IMR-90 (cell line): ENCODE data around the gene CUBN. TPM values are rescaled to one million over a fixed set of nuclear protein-coding genes. Genes with fewer than 3 reads are reported as not detected.

Source experiments
- ATAC-seq: fragments of 200-7000 bp; cut with Tn5 transposase; 2 replicates; pipeline ENCODE4 v1.9.1; 2020; ENCODE audit warnings: low read depth, mild to moderate bottlenecking, moderate library complexity
- BruUV-seq: library from RNA; stranded (reverse); fragments of 400-500 nt; replicated peaks from 2 replicates; lab custom pipeline; 2021; lab: Mats Ljungman, UMichigan
- CTCF ChIA-PET: fragments of 300-600 bp; formaldehyde crosslinking; extraction: SDS; loops from one replicate; lab custom pipeline; 2021; ENCODE audit warnings: antibody characterized with exemption; lab: Yijun Ruan, JAX
- POLR2A ChIA-PET: fragments of 300-600 bp; sonication (Branson Sonifier 250); formaldehyde crosslinking; loops from one replicate; lab custom pipeline; 2022; ENCODE audit warnings: antibody characterized with exemption; ENCODE audit not compliant: unreplicated experiment; lab: Charles Lee
- DNase-seq: peaks from one replicate; pipeline ENCODE4 v3.0.0; 2013
- H2AFZ ChIP-seq: replicated peaks from 2 replicates; pipeline ENCODE3; 2013; ENCODE audit warnings: low read length, mild to moderate bottlenecking; ENCODE audit not compliant: poor library complexity
- H2AK5ac ChIP-seq: 2 replicates; pipeline ENCODE4 v1.6.1; 2013; ENCODE audit warnings: low read depth, low read length, inconsistent platforms
- H2AK9ac ChIP-seq: replicated peaks from 2 replicates; pipeline ENCODE3; 2013; ENCODE audit warnings: mild to moderate bottlenecking, low read depth, low read length, moderate library complexity; ENCODE audit not compliant: poor library complexity
- H2BK120ac ChIP-seq: 2 replicates; pipeline ENCODE4 v1.6.1; 2013; ENCODE audit warnings: low read depth, low read length, inconsistent platforms
- H2BK15ac ChIP-seq: 3 replicates; pipeline ENCODE4 v1.6.1; 2013; ENCODE audit warnings: low read depth, low read length, inconsistent platforms
- H2BK20ac ChIP-seq: 2 replicates; pipeline ENCODE4 v1.6.1; 2013; ENCODE audit warnings: low read depth, mild to moderate bottlenecking, inconsistent platforms, low read length, moderate library complexity
- H2BK5ac ChIP-seq: 2 replicates; pipeline ENCODE4 v1.6.1; 2013; ENCODE audit warnings: mild to moderate bottlenecking, low read depth, low read length, inconsistent platforms; ENCODE audit not compliant: poor library complexity, severe bottlenecking
- H3K14ac ChIP-seq: replicated peaks from 2 replicates; pipeline ENCODE4 v1.6.1; 2013; ENCODE audit warnings: low read depth, low read length, inconsistent platforms
- H3K18ac ChIP-seq: 2 replicates; pipeline ENCODE4 v1.6.1; 2013; ENCODE audit warnings: low read depth, low read length, control low read depth
- H3K23ac ChIP-seq: 2 replicates; pipeline ENCODE4 v1.6.1; 2013; ENCODE audit warnings: low read depth, low read length, inconsistent platforms
- H3K27ac ChIP-seq: 2 replicates; pipeline ENCODE4 v1.5.1; 2013; ENCODE audit warnings: mild to moderate bottlenecking, control low read depth, low read length; ENCODE audit not compliant: insufficient read depth
- H3K27me3 ChIP-seq: 2 replicates; pipeline ENCODE4 v1.6.1; 2013; ENCODE audit warnings: low read length; ENCODE audit not compliant: control insufficient read depth, insufficient read depth
- H3K36me3 ChIP-seq: 2 replicates; pipeline ENCODE4 v1.6.1; 2013; ENCODE audit warnings: low read length, mixed read lengths; ENCODE audit not compliant: control insufficient read depth, insufficient read depth
- H3K4ac ChIP-seq: 2 replicates; pipeline ENCODE4 v1.6.1; 2013; ENCODE audit warnings: low read depth, low read length, inconsistent platforms
- H3K4me1 ChIP-seq: 2 replicates; pipeline ENCODE4 v1.6.1; 2013; ENCODE audit warnings: low read length, mixed read lengths; ENCODE audit not compliant: control insufficient read depth, insufficient read depth
- H3K4me2 ChIP-seq: 2 replicates; pipeline ENCODE4 v1.6.1; 2013; ENCODE audit warnings: low read depth, mild to moderate bottlenecking, control low read depth, low read length, moderate library complexity
- H3K4me3 ChIP-seq: 2 replicates; pipeline ENCODE4 v1.5.1; 2013; ENCODE audit warnings: low read depth, mild to moderate bottlenecking, control low read depth, low read length, moderate library complexity; ENCODE audit not compliant: insufficient read depth
- H3K56ac ChIP-seq: 2 replicates; pipeline ENCODE4 v1.6.1; 2013; ENCODE audit warnings: low read length, inconsistent platforms; ENCODE audit not compliant: insufficient read depth; ENCODE audit errors: extremely low read depth
- H3K79me1 ChIP-seq, 2 experiments: 2 replicates each; pipeline ENCODE4 v1.6.1; 2013; ENCODE audit warnings: low read length in 2 of 2, inconsistent platforms in 1 of 2, low read depth in 1 of 2
- H3K9ac ChIP-seq: 2 replicates; pipeline ENCODE4 v1.6.1; 2013; ENCODE audit warnings: low read depth, low read length, control low read depth
- H3K9me1 ChIP-seq: 2 replicates; pipeline ENCODE4 v1.6.1; 2013; ENCODE audit warnings: low read length, inconsistent platforms; ENCODE audit not compliant: insufficient read depth
- H3K9me3 ChIP-seq: 2 replicates; pipeline ENCODE4 v1.6.1; 2013; ENCODE audit warnings: low read length; ENCODE audit not compliant: control insufficient read depth, insufficient read depth
- H4K20me1 ChIP-seq: 2 replicates; pipeline ENCODE4 v1.6.1; 2013; ENCODE audit warnings: low read length, inconsistent platforms; ENCODE audit not compliant: insufficient read depth
- H4K5ac ChIP-seq: 2 replicates; pipeline ENCODE4 v1.6.1; 2013; ENCODE audit warnings: mild to moderate bottlenecking, low read depth, low read length, control low read depth
- H4K8ac ChIP-seq, 2 experiments: 2 replicates each; pipeline ENCODE4 v1.6.1; 2013; ENCODE audit warnings: low read depth in 2 of 2, low read length in 2 of 2, control low read depth in 1 of 2, inconsistent platforms in 1 of 2
- H4K91ac ChIP-seq: 2 replicates; pipeline ENCODE4 v1.6.1; 2013; ENCODE audit warnings: low read depth, low read length, inconsistent platforms; ENCODE audit not compliant: insufficient read depth
- BHLHE40 ChIP-seq: fragments of 150-350 bp; IDR thresholded peaks from 2 replicates; pipeline ENCODE4 v1.6.1; 2016; ENCODE audit warnings: mild to moderate bottlenecking, low read depth, low read length
- CHD1 ChIP-seq: IDR thresholded peaks from 2 replicates; pipeline ENCODE4 v1.6.1; 2012; ENCODE audit warnings: low read depth, low read length, improper control_type of control experiment
- MAFK ChIP-seq: IDR thresholded peaks from 2 replicates; pipeline ENCODE4 v1.6.1; 2012; ENCODE audit warnings: low read depth, low read length, improper control_type of control experiment
- MXI1 ChIP-seq: IDR thresholded peaks from 2 replicates; pipeline ENCODE4 v1.6.1; 2012; ENCODE audit warnings: low read depth, mild to moderate bottlenecking, low read length, moderate library complexity, borderline replicate concordance
- POLR2A ChIP-seq: IDR thresholded peaks from 2 replicates; pipeline ENCODE4 v1.6.1; 2012; ENCODE audit warnings: mild to moderate bottlenecking, low read depth, low read length
- RAD21 ChIP-seq: IDR thresholded peaks from 2 replicates; pipeline ENCODE4 v1.6.1; 2012; ENCODE audit warnings: low read length, improper control_type of control experiment
- RFX5 ChIP-seq: IDR thresholded peaks from 2 replicates; pipeline ENCODE4 v1.8.0; 2012; ENCODE audit warnings: low read depth, mild to moderate bottlenecking, low read length, moderate library complexity
- SMC3 ChIP-seq: fragments of 150-350 bp; IDR thresholded peaks from 2 replicates; pipeline ENCODE4 v1.6.1; 2016; ENCODE audit warnings: low read depth, mild to moderate bottlenecking, antibody characterized with exemption, low read length, moderate library complexity
- WGBS, 2 experiments: methylation state at CpG; one replicate each; pipeline versions ENCODE4 v1.1.5 to v1.1.7; 2013; ENCODE audit warnings: missing lambda C conversion rate in 2 of 2; ENCODE audit not compliant: insufficient read length in 1 of 2; ENCODE audit errors: extremely low coverage in 2 of 2; 5-methylcytosine and 5-hydroxymethylcytosine counted together
- dilution Hi-C: fragments of 300-500 bp; cut with HindIII; formaldehyde crosslinking; loops from one replicate; pipeline ENCODE4 v1.14.3; 2018; ENCODE audit warnings: low sequenced_read_pairs; ENCODE audit not compliant: unreplicated experiment
- in situ Hi-C: fragments of 300-500 bp; cut with MboI; formaldehyde crosslinking; loops from 3 replicates; pipeline ENCODE4 v1.14.3; 2019; ENCODE audit warnings: low sequenced_read_pairs, inconsistent platforms, mixed read lengths
- intact Hi-C: fragments of 100-400 bp; cut with micrococcal nuclease; formaldehyde crosslinking; loops from 2 replicates; pipeline ENCODE4 v1.10.0; 2022
- polyA plus RNA-seq, 3 experiments: library from polyadenylated mRNA; depleted of rRNA; stranded (reverse); fragments of >200 nt; gene quantifications; 2 replicates each; pipeline ENCODE4 v1.2.3, GENCODE V29; 2012; ENCODE audit warnings: low replicate concordance in 1 of 3
- total RNA-seq: library from RNA; depleted of rRNA; stranded (reverse); fragments of >200 nt; gene quantifications from 2 replicates; pipeline ENCODE4 v1.2.3, GENCODE V29; 2012

Gene CUBN
- total and polyA plus RNA-seq, 2 of the 4 experiments (the other 2 are of a cell fraction) = 0.19 to 0.54 TPM

- Histone ChIP-seq H2AFZ (no peak overlapping the region), H3K9me1 (peaks cover 6% of the 10 kb centered on the region; the same call in 1 of the 2 replicates), H4K5ac (no peak overlapping the region), H3K36me3 (no peaks in the 10 kb centered on the region), H3K27ac (no peak overlapping the region), H3K9me3 (no peaks in the 10 kb centered on the region), H4K8ac (no peak overlapping the region), H3K9ac (no peak overlapping the region), H2AK5ac (no peak overlapping the region), H2BK120ac (no peak overlapping the region), H3K4me1 (peaks cover 6% of the 10 kb centered on the region), H4K91ac (no peak overlapping the region), H3K79me1 (no peaks in the 10 kb centered on the region), H3K4me3 (no peak overlapping the region), H3K18ac (no peak overlapping the region), H2BK20ac (peak overlapping the region; percentile 15; the same call in 1 of the 2 replicates), H2BK5ac (no peak overlapping the region), H3K4ac (no peak overlapping the region), H3K27me3 (no peaks in the 10 kb centered on the region), H3K56ac (no peak overlapping the region), H4K20me1 (no peaks in the 10 kb centered on the region), H2BK15ac (no peak overlapping the region), H2AK9ac (no peak overlapping the region), H3K4me2 (no peak overlapping the region), H3K23ac (no peak overlapping the region), H3K14ac (no peak overlapping the region)
- TF ChIP-seq SMC3 = no peak
- TF ChIP-seq MXI1 = no peak
- TF ChIP-seq MAFK = no peak
- TF ChIP-seq BHLHE40 = no peak
- no peak for TF ChIP-seq RFX5
- TF ChIP-seq CHD1 = no peak
- no peak for TF ChIP-seq POLR2A
- TF ChIP-seq RAD21 = no peak
- dilution Hi-C loops (no loop called here), intact Hi-C loops (no loop called here), in situ Hi-C loops (no loop called here)
- DNase-seq (no peak), ATAC-seq (no peak)
- BruUV-seq = no TSS peak
- POLR2A ChIA-PET = no interaction called here
- CTCF ChIA-PET = no interaction called here
- no CpG with 5 or more reads among the region's 2 CpGs for WGBS, 2 experiments
Observed at GRCh38 chr10:16907687-16908086, 221.9 kb downstream of the CUBN start.
